SKM-1 (cell line): ENCODE results near the gene HADHA.
"Not testable (repeated sequence)": the region's sequence is repeated elsewhere in the genome, so short reads cannot be mapped to it uniquely, and the experiment has no call there.

Source experiments
- DNase-seq: peaks from one replicate; lab custom pipeline; 2025; ENCODE audit not compliant: unreplicated experiment; lab: John Stamatoyannopoulos, UW

The HADHA gene

DNA sequence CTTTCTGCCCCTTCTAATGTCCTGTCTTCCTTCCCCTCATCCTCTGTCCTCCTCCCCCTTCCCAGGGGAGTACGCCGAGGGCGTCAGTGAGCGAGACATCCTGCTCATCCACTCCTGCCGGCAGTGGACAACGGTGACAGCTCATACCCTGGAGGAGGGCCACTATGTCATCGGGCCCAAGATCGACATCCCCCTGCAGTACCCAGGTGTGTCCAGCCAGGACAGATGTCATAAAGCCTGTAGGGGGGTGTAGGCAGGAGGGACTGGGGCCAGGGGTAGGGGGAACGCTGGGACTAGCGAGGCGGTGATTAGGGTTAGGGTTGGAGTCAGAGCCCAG lies 68.2 kb downstream of the HADHA start:
- DNase-seq = no peak

DNA sequence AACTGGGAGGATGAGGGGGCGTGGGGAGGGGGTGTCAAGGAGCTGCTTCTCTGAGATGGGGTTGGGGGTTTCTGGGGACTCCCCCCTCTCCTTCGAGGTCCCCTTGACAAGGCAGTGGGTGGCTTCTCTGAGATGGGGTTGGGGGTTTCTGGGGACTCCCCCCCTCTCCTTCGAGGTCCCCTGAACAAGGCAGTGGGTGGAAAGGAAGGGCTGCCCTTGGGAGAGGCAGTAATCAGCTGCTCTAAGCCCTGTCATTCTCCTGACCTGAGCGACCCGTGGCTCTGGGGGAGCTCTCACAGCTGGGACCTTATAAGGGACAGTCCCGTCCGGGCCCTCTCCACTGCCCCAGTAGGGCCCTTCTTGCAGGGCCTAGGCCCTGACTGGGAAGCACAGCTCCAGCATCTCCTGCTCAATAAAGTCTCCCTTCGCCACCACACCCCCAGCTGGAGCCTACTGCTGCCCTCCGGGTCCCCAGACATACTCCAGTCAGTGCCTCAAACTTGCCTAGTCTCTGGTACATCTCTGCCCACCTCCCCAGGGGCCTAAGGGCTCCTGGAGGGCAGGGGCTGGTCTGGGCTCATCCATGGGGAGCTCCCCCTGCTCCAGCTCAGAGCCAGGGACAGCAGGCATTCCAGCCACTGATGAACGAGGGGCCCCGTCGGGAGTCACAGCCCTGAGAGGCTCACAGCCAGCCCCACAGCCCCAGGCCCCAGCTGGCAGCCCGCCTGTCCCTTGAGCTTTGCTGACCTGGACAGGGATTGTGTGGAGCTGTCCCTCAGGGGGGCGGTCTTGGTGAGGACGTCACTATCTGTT lies 68.8 kb downstream of the HADHA start:
- DNase-seq = no peak

DNA sequence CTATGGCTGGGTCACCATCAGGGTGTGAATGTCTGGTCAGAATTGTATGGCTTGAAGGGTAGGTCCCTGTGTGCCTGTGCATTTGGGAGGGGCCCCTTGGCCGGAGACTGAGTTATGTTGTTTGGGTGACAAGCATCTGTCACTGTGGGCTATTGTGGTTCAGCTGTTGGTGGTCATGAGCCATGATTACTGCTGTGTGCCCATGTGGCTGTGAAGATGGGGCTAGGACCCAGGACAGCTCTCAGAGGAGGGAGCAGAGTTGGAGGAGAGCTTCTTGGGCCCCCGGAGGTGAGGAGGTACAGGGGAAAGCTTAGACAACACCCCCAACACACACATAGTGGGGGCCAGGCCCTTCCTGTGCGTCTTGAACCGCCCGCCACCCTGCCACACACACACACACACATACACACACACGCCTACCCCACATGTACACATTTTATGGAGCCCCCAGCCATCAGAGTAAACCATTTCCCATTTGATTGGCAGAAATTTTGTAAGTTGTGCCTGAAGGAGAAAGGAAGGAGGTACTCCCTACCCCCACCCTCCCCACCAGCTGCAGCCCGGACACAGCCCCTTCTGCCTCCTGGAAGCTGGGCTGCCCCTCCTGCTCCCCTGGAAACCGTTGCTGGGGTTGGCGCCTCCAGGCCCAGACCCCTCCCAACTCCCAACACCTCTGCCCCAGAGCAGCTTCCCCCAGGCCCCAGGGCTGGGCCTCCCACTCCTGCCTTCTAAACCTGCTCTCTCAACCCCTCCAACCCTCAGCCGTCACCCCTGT lies 69.6 kb downstream of the HADHA start:
- DNase-seq = no peak

DNA sequence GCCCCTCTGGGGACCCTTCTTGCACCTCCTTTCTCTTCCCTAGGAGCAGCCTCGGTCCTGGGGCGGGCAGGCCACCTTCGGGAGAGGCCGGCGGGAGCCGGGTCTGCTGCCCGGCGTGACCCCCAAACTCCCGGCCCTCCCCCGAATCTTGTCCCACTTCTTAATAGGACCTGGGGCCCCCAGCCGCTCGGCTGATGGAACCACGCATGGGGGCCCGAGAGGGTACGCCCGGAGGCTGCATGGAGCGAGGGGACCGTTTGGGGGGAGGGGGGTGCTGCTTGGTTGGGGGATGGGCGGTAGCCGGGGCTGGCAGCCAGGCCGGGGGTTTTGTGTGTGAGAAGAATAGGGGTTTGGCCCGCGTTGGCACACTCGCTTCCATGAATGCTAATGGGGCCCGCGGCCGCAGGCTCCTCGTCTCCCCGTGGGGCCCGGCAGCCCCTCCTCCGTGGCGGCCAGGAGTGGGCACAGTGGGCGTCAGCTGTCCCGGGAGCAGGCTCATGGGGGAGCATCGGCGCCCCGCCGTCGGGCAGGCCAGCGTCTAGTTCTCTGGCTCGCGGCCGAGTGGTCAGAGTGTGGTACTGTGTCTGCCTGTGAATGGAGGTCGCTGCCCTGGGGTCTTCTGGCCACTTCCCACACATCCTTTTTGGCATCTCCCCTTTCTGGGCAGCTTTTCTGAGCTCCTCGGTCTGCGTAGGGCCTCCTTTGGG lies 70.5 kb downstream of the HADHA start:
- no peak for DNase-seq

DNA sequence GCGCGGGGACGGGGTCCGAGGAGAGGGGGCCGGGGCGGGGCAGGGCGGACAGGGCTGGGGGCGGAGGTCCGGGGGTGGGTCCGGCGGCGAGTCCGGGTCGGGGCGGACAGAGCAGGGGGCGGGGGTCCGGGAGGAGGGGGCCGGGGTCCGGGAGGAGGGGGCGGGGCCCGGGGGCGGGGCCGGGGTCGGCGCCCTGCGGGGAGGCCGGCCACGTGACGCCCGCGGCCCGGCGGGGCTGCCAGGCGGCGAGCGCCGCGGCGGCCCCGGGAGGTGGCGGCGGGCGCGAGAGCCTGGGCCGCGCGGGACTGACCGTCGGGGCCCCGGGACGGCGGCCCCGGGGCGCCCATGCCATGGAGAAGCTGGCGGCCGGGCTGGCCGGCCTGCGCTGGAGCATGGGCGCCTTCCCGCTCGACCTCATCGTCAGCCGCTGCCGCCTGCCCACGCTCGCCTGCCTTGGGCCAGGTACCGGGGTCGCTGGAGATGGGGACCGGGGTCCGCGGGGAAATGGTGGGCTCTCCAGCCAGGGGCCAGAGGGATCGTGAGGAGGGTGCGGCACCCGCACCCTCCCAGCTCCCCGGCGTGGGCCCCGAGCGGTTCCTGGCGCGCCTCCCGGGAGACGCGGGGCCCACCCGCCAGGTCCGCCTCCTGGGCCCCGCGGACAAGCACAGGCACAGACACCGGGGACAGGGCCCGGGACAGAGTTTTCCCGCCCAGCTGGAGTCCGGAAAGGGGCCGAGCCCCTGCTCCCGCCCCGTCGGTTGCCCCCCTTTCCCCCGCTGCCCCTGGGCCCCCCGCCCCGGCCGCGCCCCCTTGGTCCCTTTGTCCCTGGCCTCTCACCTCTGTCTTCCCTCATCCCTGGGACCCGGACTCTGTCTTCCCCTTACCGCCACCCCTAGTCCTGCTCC lies 71.3 kb downstream of the HADHA start, which contains the start of gene GAREM2:
Gene GAREM2 (plus strand): TSS at position 218 of the 905 bp plus-strand sequence. CDS start 133 bp downstream, at position 351.
- DNase-seq = no peak

DNA sequence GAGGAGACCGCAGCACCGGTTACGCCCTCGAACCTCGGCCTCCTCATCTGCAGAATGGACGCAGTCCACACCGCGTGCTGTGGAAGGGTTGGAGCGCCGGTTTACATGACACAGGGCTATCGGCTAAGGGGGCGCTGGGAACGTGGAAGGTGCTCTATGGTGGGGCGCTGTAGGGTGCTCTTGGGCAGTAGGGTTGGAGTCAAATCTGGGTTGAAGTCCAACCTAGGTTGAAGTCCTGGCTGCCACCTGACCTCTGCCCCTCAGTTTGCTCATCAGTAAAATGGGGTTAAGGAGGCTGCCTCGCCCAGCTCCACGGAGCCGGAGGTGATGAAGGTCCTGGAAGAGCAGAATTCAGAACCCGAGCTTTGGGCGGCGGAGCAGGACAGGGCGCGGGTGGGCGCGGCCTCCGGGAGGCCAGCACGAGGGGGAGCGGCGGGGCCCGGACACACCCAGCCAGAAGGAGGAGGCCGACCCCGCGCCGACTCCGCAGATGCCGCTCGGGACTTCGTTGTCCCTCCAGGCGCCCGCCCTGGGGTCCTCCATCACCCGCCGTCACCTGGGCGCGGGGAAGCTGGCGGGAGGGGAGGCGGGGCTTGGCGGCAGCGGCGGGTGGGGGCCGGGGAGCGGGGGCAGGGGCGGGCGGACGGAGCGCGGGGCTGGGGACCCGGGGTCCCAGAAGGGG lies 72.1 kb downstream of the HADHA start:
- no peak for DNase-seq

DNA sequence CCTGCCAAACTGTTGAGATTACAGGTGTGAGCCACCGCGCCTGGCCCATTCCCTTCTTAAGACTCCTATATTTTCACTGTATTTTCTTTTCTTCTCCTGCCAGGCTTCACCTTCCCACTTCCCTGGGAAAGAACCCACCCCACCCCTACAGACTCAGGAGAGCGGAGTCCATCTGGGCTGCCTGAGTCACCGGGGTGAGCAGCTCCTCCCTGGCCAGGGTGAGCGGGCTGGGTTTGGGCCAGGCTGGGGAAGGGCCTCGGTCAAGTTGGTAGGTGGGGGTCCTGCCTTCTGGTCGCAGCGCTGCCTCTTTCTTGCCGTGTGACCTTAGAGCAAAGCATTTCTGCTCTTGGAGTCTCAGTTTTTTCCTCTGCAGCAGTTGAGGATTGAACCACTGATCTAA lies 73.6 kb downstream of the HADHA start:
- no peak for DNase-seq

DNA sequence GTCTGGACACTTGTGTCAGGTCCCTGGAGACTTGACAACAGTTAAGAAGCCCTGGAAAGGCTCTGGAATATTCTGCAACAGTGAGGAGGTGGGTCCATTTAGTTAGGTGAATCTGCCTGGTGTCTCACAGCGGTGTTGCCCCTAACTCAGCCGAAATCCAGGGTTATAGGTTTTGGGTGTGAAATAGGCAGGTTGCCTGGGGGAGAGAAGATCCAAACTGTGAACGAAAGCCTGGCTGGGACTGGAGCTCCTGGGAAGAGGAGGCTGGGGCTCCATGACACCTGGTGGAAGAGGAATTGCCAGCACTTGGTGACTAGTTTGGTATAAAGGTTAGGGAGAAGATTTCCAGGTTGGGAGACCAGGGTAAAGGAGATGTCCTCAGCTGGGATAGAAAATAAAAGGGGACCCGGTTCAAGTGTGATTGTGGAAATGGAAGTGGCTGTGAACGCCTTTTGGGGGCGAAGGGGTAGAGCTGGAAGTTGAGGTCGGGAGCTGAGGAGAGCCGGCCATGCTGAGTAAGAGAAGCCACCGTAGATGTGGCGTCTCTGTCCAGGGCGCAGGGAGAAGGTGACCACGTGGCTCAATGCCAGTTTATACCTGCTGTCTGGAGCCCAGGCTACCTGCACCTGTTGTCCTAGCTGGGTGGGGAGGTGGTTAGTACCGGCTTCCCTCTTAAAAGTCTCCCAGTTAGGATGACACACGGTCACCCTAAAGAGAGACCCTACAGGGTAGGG lies 74.6 kb downstream of the HADHA start:
- no peak for DNase-seq

DNA sequence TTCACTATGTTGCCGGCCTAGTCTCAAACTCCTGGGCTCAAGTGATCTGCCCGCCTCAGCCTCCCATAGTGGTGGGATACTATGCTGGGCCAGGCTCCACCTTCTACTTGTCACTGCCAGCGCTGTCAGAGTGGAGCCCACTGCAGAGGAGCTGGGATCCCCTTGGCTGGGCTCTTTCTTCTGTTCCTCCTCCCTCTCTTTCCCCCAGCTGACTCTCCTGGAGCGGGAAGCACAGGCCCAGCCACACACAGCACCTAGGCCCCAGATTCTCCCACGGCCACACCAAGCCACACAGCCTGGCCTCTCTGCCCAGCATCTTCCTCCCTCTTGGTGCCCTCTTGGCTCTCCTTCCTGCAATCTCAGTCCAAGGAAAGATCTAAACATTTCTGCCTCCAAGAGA lies 75.2 kb downstream of the HADHA start:
- DNase-seq = no peak

DNA sequence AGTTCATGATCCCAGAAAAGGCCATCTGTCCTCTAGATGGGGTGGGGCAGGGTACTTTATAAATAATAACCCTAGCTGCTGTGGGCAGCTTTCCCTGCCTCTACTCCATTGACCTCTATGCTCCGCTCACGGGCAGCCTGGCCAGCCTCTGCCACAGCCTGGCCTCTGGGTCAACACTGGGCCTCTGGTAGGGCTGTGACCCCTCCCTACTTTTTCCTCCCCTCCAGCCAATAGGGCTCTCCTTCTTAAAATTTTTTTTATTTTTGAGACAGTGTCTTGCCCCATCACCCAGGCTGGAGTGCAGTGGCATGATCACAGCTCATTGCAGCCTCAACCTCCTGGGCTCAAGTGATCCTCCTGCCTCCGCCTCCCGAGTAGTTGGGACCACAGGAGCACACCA lies 75.6 kb downstream of the HADHA start:
- no peak for DNase-seq

DNA sequence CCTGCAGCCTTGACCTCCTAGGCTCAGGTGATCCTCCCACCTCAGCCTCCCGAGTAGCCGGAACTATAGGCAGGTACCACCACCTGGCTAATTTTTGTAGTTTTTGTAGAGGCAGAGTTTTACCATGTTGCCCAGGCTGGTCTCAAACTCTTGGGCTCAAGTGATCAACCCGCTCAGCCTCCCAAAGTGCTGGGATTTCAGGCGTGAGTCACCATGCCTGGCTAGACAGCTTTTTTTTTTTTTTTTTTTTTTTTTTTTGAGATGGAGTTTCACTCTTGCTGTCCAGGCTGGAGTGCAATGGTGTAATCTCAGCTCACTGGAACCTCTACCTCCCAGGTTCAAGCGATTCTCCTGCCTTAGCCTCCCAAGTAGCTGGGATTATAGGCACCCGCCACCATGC lies 77.9 kb downstream of the HADHA start:
- DNase-seq = not testable (repeated sequence)

DNA sequence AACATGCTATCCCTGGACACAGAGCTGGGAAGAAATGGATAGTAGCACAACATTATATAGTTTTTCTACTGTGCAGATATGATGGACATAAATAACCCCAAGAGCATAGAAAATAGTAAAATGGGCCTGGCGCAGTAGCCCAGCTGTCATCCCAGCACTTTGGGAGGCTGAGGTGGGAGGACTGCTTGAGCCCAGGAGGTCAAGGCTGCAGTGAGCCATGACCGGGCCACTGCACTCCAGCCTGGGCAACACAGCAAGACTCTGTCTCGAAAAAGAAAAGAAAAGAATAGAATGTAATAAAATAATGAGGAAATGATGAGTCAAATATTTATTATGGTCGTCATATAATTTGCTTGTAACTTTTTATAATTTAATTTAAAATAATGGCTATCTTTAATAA lies 79.0 kb downstream of the HADHA start:
- DNase-seq = no peak

DNA sequence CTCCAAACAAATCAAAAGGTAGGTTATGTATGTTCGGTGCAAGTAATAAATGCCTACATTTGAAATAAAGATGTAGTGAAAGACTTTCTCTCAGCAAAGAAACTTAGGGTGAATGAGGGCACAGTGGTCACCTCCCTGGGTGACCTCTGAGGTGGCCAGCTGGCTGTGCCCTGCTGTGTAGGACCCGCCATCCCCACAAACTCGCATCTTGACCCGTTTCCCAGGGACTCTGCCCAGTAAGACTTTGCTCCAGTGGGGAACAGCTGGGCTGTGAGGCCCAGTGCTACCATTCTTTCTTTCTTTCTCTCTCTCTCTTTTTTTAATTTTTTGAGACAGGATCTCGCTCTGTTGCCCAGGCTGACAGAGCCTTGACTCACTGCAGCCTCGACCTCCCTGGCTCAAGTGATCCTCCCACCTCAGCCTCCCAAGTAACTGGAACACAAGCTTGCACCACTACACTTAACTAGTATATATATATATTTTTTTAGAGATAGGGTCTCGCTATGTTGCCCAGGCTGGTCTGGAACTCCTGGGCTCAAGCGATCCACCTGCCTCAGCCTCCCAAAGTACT lies 79.7 kb downstream of the HADHA start:
- DNase-seq = no peak

DNA sequence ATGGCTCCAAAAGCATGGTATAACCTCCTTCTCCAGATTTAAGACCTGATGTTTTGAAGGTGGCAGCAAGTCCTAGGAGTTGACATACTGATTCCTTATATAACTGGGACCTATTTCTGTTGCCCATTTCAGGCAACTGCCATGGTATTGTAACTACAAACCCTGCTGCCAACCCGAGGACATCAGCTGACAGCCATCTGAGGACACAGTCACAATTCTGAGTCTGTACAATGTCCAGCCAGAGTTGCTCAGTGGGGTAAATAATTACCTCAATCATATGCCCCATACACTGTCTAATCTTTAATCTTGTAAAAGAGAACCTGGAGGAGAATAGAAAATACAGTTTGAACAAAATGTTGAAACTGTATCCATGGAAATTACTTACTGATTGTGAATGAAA lies 80.2 kb downstream of the HADHA start:
- DNase-seq = no peak

DNA sequence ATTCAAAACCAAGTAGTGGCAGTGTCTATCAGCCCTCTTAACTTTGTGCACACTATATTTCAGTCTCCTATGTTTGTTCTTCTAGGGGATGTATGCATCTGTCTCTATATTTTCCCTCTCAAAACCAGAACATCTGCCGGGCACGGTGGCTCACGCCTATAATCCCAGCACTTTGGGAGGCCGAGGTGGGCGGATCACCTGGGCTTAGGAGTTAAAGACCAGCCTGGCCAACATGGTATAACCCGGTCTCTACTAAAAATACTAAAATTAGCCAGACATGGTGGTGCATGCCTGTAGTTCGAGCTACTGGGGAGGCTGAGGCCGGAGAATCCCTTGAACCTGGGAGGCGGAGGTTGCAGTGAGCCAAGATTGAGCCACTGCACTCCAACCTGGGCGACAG lies 81.5 kb downstream of the HADHA start:
- DNase-seq = no peak

DNA sequence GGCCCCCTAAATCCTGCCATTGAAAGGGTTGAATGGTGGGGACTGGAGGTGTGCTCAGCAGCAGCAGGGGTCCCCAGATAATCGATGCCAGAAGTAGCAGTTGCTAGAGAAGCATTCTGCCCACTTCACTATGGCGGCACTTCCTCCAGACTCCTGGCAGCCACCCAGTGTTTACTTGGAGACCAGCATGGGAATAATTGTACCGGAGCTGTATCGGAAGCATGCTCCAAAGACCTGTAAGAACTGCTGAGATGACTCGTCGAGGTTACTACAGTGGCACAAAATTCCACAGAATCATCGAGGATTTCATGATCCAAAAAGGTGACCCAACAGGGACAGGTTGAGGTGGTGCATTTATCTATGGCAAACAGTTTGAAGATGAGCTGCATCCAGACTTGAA lies 82.5 kb downstream of the HADHA start:
- no peak for DNase-seq

DNA sequence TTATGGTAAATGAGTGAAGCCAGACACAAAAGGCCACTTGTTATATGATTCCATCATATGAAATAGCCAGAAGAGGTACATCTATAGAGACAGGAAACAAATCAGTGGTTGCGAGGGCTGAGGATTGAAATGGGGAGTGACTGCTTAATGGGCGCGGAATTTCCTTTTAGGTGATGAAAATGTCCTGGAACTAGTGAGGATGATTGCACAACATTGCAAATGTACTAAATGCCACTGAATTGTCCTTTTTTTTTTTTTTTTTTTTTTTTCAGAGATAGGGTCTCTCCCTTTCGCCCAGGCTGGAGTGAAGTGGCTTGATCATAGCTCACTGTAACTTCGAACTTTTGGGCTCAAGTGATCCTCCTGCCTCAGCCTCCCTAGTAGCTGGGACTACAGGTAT lies 86.9 kb downstream of the HADHA start:
- no peak for DNase-seq

DNA sequence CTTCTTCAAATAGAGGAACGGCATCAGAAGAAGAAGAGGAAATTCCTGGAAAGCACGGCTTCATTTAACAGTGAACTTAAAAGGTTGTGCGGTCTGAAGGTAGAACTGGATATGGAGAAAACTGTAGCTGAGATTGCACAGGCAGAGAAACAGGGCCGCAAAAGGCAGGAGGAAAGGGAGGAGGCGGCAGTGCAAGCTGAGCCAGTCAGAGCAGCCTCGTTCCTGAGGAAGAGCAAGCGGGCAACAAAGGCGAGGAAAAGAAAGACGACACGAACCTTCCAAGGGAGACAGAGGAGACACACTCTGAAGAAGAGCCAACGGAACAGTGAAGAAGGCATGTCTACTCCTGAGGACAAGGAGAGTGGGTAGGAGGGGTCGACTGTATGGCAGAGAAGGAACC lies 94.2 kb downstream of the HADHA start:
- no peak for DNase-seq

DNA sequence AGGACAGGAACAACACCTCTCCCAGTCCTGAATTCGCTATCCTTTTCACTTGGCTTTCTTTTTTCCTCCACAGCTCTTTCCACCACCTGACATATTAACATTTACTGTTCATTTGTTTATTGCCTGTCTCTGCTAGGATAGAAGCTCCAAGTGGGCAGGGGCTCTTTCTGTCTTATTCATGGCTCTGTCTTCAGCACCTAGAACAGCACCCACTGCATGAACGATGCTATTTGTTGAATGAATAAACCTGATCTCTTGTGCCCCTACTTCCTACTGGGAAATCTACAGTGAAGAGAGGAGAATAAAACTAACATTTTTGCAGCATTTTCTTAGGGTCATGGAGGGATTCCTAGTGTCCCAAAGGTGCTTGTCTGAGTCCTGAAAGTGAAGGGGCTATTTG lies 95.9 kb downstream of the HADHA start:
- DNase-seq = no peak
